Subcutaneous adipose tissue (tissue), 4 donors: ENCODE measurements around the gene TRAPPC6A. TPM values are rescaled to one million over a fixed set of nuclear protein-coding genes. Genes with fewer than 3 reads are reported as not detected.

Source experiments
- CTCF ChIP-seq: fragments of 450-650 bp; IDR thresholded peaks from one replicate; pipeline ENCODE4 v1.5.1; 2016; ENCODE audit warnings: low read depth, mild to moderate bottlenecking, control low read depth, antibody characterized with exemption, moderate library complexity
- total RNA-seq, 4 donors: library from RNA; depleted of rRNA; stranded (reverse); fragments of >200 nt; gene quantifications; one replicate each; pipeline ENCODE4 v1.1.0, GENCODE V29; 2016

TRAPPC6A gene
- total RNA-seq, 4 donors from 2014 or later: 7.7 to 38.4 (median 26.4) TPM

GRCh38 chr19:45169602-45170001 lies 8.4 kb downstream of the TRAPPC6A start:
- TF ChIP-seq CTCF: no peak

GRCh38 chr19:45168767-45169351 lies 9.2 kb downstream of the TRAPPC6A start:
- TF ChIP-seq CTCF: no peak

- TF ChIP-seq CTCF: no peak
Observed at GRCh38 chr19:45166723-45167252, 11.2 kb downstream of the TRAPPC6A start.

GRCh38 chr19:45164577-45165335 lies 13.3 kb downstream of the TRAPPC6A start:
- no peak for TF ChIP-seq CTCF

GRCh38 chr19:45163751-45164460 lies 14.1 kb downstream of the TRAPPC6A start:
- TF ChIP-seq CTCF: no peak

- TF ChIP-seq CTCF: no peak
Observed at GRCh38 chr19:45163156-45163555, 14.9 kb downstream of the TRAPPC6A start.

GRCh38 chr19:45162608-45163143 lies 15.4 kb downstream of the TRAPPC6A start:
- TF ChIP-seq CTCF: no peak
